ENCODE data around the gene SEPTIN7.

Gene SEPTIN7

DNA sequence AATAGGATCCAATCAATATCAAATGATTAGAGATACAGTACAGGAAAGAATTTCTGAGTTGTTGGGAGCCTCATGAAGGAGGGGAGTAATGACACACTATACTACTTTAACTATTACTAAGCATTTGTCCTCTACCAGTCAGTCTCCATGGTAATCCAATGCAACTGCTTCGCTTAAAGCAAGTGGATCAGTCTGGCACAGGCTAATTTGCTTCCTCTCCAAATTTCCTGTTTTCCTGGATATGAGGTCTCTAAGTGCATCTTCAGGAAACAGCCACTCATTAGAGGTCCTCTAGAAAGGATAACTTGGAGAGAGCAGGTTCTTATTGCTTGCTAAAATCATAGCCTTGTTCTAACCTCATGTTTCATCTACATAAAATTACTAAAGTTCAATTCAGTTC lies 8.4 kb upstream of the SEPTIN7 start:
- no peak for DNase-seq (ENCODE audit: low spot score)

DNA sequence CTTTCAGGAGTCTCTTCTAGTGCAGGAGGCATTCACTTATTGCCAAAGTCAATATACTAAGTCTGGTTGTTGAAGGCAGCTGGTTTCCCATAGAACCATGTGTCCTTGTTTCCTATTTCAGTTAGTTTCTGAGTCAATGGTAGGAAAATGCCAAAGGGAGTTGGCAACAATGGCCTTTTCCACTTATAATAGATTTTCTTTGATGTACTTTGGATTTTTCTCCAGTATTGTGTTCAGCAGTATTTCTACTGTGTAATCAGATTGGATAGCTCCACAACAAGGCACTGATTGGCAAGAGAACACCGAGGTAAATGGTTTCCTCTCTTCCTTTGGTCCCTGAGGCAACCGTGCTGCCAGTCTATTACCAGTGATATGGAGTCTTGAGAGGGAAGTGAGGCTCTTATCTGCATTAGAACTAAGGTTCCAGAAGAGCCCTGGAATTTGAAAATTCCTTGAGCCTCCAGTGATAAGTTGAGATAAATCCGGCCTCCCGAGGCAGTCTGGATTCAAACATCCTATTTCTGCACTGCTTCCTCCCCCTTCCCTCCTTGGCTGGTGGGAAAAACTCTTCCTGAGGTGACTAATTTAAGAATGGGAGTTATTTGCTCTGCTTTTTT lies 7.9 kb upstream of the SEPTIN7 start:
- no peak for DNase-seq (ENCODE audit: low spot score)

DNA sequence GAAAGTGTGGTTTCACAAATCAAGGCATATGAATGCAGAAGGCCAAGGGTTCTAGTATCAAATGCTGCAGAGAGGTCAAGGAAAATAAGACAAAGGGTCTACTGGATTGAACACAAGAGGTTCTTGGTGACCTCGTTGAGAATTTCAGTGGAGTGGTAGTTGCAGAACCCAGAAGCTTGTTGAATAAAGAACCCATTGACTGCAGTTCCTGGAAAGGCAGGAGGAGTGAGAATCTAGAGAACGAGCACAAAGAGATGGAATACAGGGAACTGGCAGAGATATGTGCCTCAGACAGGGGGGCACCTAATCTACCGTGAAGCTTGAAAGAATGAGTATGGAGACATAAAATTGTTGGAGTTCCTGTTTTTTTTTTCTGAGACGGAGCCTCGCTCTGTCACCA lies 3.5 kb upstream of the SEPTIN7 start:
- no peak for DNase-seq (ENCODE audit: low spot score)

DNA sequence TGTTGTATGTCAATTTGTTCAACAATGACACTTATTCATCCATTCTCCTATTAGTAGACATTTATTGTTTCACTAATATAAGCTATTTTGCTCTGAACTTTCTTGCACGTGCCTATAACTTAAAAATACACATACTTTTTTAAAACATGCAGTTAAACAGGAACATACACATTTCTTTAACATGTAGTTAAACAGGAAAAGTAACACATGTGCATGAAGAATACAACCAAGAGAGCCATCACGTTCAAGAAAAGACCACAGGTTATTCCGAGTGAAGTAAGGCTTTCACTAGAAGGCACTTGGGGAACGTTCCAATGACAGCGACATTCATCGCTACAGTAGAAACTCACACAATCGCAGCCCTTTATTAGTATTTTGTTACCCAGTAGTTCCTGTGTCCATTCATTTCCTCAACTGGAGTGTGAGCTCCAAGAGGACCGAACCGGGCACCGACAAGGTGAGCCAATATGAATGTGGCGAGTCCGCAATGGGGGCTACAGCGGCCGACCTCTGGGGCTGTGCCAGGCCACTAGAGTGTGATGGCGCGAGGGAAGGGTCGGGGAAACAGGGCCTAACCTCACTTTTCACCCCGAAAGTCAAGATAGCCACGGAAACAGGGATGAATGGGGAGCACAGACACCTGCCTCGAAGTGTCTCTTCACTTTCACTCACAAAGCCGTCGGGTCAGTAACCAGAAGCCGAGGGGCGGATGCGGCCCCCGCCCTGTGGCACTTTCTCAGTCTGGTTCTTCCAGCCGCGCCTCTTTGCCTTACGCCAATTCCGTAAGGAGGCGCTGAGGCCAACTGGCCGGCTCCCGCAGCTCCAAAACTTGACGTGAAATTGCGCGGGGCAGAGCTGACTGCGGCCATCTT lies 775 bp upstream of the SEPTIN7 start:
- DNase-seq (ENCODE audit: low spot score) = peak; percentile 66

DNA sequence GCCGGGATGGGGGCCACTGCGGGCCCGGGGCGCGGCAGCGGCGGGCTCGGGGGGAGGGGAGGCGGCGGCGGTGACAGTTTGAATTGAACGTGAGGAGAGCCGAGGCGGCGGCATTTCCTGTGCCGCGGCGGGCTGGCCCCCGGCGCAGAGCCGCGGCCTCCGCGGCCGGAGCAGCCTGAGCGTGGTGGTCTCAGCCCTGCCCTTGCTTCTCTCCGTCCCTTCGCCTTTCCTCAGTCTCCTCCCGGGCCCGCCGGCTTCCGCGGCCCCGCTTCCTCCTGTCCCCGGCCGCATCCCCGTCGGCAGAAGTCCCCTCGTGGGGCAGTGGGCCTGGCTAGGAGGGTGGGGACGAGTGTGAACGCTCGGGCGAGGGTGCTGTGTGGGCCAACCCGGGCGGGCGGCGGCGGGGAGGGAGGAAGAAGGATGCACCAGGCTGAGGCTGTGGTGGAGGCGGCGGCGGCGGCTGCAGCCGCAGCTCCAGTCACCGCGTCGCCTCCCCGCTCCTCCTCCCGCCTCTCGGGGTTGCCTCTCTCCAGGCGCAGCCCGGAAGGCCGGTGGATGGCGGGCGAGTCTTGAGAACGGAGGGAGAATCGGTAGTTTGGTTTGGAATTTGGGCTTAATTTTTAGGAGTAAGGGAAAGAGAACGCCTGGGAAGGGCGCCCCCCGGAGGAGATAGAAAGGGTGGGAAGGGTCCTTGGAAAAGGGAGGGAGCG lies 690 bp downstream of the SEPTIN7 start:
- peak; percentile 41 for DNase-seq (ENCODE audit: low spot score)

DNA sequence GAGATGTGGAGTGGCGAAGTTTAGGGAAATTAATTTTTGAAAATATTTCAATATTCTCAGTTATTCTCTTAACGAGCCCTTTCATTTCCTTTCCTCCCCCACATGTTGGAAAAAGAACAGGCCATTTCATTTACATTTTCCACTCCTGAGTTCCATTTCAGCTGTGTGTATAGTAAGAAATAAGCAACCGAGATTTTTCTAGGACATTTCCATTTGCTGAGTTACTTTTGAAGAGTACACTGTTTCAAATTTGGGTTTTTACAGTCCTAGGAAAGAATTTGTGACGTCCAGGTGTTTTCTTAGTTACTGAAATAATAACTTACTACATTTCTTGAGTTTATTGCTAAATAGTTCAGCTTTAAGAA lies 1.2 kb downstream of the SEPTIN7 start:
- no peak for DNase-seq (ENCODE audit: low spot score)

DNA sequence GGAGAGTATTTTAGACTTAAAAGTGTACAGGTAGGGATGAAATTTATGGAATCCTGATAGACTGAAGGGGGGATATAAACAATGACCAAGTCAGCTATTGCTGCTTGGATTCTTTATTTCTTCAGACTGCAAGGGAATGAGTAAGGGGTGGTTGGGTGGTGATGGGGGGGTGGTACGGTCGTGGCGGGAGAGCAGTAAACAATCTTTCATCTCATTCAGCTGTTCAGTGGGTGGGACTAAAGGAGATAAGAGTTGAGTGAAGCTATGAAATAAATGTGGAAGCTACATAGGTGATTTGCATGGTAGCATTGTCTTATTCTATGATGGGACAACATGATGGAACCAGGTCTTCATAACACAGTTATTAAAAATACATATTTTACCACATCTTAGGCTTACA lies 1.8 kb downstream of the SEPTIN7 start:
- no peak for DNase-seq (ENCODE audit: low spot score)

DNA sequence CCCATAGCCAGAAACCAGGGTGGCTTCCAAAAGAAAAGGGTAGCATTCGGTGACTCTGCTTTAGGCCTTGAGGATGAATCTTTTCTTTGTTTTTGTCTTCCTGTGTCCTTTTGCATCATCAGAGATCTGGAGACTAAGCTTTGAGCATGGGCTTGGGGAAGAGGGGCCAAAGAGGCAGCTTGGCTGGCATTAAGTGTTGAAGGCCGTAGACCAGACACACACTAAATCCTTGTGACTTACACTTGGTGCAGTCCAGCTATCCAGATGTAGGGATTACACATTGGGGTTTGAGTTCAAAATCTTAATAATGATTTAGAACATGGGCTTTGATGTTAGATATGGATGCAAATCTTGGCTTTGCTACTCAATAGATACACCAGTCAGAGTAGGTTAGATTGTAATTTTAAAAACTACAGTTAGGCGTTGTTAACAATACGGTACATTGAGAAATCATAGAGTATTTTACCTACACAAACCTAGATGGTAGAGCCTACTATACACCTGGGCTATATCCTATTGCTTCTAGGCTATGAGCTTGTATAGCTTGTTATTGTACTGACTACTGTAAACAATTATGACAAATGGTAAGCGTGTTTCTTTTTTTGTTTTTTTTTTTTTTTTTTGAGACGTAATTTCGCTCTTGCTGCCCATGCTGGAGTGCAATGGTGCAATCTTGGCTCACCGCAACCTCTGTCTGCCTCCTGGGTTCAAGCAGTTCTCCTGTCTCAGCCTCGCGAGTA lies 3.5 kb downstream of the SEPTIN7 start:
- DNase-seq (ENCODE audit: low spot score) = no peak

DNA sequence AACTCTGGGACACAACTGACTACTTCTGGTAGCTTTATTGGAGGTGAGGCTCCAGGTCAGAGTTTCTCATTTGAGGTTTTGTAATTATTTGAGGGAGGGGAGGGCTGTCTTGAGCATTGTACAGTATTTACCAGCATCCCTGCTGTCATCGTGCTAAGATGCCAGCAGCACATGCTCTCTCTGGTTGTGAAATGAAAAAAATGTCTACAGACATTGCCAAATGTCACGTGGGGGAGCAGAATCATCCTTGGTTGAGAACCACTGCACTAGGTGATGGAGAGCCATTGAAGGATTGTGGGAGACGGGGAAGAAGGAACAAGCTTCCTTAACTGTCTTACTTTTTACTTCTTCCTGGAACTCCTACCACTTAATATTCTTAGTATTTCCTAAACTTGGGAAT lies 5.0 kb downstream of the SEPTIN7 start:
- no peak for DNase-seq (ENCODE audit: low spot score)

DNA sequence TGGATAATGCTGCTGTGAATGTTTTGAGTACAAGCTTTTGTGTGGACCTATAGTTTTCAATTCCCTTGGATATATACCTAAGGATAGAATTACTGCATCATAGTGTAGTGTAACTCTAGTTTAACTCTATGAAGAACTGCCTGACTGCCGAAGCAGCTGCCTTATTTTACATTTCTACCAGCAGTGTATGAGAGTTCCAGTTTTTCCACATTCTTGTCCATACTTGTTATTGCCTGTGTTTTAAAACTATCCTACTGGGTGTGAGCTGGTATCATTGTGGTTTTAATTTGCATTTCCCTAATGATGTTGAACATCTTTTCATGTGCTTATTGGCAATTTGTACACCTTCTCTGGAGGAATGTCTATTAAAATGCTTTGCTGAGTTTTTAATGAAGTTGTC lies 15.7 kb downstream of the SEPTIN7 start:
- no peak for DNase-seq (ENCODE audit: low spot score)

DNA sequence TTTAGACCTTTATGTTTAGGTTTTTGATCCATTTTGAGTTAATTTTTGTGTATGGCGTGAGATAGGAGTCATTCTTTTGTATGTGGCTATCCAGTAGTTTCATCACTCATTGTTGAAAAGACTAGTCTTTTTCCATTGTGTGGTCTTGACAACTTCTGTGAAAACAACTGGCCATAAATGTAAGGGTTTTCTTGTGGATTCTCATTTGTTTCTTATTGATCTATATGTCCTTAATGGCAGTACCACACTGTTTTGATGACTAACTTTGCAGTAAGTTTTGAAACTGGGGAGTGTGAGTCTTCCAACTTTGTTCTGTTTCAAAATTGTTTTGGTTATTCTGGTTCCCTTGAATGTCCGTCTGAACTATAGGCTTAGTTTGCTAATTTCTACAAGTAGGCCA lies 16.3 kb downstream of the SEPTIN7 start:
- DNase-seq (ENCODE audit: low spot score) = no peak

DNA sequence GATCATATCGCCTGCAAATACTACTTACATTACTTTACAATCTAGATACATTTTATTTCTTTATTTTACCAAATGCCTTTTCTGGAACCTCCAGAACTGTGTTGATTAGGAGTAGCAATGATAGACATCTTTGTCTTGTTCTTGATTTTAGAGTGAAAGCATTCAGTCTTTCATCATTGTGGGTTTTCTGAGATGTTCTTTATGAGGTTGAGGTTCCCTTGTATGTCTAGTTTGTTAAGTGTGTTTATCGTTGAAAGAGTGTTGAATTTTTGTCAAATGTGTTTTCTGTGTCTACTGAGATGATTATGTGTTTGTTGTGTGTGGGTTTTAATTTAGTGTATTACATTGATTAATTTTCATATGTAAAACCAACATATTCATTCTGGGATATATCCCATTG lies 17.1 kb downstream of the SEPTIN7 start:
- DNase-seq (ENCODE audit: low spot score) = no peak

DNA sequence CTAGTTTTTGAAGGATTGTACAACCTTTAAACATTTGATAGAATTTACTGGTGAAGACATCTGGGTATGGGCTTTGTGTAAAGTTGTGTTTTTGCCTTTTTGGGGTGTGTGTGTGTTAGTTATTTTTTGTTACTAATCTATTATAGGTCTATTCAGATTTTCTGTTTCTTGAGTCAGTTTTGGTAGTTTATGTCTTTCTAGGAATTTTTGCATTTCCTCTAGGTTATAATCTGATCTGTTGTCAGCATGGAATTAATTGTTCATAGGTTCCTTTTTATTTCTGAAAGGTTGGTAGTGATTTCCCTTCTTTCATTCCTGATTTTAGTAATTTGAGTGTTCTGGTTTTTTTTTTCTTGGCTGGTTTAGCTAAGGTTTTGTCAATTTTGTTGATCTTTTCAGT lies 17.7 kb downstream of the SEPTIN7 start:
- DNase-seq (ENCODE audit: low spot score) = no peak

DNA sequence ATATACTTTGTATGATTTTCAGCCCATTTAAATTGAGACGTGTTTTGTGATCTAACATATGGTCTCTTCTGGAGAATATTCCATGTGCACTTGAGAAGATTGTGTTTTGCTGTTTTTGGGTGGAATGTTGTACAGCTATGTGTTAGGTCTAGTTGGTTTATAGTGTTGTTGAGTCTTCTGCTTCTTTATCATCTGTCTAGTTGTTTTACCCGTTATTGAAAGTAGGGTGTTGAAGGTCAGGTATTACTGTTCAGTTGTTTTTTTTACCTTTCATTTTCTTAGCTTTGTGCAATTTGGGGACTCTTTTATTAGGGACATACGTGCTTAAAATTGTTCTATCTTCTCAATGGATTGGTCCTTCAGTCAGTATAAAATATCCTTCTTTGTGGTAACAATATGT lies 18.5 kb downstream of the SEPTIN7 start:
- DNase-seq (ENCODE audit: low spot score) = no peak

DNA sequence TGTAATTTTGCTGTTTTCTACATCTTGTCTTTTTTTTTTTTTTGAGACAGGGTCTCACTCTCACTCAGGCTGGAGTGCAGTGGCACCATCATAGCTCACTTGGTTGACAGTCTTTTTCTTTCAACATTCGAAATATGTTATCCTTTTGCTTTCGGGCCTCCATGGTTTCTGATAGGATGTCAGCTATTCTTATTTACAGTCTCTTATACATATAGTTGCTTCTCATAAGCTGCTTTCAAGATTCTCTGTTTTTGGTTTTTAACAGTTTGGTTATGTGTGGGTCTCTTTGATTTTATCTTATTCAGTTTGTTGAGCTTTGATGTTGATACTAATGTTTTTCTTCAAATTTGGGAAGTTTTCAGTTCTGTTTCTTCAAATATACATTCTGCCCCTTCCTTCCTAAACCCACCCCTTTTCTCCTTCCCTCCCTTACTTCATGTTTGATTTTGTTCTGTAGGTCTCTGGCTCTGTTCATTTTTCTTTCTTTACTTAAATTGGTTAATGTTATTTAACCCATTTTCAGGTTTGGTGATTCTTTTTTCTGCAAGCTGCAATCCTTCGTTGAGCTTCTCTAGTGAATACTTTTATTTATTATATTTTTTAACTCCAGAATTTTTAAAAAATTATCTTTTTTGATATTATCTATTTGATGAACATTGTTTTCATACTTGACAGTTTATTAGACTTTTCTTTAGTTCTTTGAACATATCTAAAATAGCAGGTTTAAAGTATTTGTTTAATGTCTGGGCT lies 19.3 kb downstream of the SEPTIN7 start:
- no peak for DNase-seq (ENCODE audit: low spot score)

DNA sequence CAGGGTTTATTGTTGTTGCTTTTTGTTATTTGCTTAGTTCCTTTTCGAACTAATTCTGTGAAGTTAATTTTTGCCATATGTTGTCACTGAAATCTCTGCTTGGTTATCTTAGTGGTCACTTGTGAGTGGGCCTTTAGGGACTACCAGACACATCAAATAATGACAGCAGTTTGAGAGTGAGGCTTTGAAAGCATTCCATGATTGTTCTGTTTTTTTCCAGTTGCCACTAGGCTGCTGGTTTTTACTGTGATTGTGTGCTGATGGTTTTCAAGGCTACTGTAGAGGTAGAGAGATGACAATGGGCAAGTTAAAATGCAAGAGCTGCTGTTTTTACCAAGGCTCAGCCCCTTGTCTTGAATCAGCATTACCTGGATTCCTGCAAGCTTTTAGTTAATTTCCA lies 20.0 kb downstream of the SEPTIN7 start:
- no peak for DNase-seq (ENCODE audit: low spot score)

DNA sequence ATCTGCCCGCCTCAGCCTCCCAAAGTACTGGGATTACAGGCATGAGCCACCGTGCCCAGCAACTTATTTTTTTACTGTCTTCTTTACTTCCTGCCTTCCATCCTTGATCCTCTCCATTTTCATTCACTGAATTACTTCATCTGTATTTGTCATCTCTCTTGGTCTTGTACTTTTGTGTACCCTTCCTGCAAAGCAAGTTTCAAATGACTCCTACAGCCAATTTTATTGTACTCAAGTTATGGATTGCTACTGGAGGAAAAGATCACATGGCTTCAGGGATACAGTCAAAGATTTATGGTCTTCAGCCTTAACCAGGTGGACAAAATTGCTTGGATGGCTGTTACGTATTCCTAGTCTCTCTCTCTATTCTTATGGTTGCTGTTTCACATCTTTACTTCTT lies 22.6 kb downstream of the SEPTIN7 start:
- DNase-seq (ENCODE audit: low spot score) = no peak

DNA sequence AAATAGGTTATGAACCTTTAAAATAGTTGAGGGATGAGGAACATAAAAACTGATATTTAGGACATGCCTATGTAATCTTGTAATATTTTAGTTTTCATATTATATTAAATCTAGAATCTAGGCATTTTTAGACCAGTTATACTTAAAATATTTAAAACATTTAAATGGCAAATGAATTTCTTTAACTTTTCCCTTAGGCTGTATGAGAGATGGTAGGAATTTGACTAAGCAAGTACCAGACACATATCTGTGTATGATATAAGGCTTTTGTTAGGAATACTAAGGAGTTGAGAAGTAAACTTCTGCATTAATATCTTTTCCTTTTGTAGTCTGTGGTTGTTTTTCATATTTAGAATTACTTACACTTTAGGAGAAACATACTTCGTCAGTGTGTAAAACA lies 25.1 kb downstream of the SEPTIN7 start:
- no peak for DNase-seq (ENCODE audit: low spot score)

DNA sequence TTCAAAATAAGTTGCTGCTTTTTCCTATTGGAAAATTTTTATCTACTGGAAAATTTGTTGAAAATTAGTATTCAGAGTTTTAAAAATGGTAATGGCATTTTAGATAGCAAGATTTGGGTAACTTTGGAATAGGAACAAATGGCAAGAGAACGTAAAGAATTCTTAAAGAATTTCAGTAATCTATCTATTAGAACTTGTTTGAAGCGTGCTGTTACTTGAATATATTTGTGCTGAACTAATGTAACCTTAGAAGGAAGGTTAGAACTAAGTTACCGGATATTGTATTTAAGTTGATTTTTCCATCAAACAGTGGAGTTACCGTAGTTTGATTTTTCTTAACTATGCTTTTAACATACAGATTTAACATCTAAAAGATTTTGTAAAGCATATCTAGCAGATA lies 25.9 kb downstream of the SEPTIN7 start:
- DNase-seq (ENCODE audit: low spot score) = no peak

DNA sequence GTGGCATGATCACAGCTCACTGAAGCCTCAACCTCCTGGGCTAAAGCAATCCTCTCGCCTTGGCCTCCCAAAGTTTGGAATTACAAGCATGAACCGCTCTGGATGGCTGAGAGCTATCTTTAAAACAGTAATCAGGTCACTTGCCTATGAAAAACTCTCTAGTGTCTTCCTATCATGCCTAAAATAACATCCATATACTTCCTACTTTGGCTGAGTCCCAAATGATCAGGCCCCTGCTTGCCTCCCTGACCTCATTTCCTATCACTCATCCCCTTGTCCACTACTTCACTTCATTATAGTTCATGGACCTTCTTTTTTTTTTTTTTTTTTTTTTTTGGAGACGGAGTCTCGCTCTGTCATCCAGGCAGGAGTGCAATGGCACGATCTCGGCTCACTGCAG lies 28.0 kb downstream of the SEPTIN7 start:
- no peak for DNase-seq (ENCODE audit: low spot score)

DNA sequence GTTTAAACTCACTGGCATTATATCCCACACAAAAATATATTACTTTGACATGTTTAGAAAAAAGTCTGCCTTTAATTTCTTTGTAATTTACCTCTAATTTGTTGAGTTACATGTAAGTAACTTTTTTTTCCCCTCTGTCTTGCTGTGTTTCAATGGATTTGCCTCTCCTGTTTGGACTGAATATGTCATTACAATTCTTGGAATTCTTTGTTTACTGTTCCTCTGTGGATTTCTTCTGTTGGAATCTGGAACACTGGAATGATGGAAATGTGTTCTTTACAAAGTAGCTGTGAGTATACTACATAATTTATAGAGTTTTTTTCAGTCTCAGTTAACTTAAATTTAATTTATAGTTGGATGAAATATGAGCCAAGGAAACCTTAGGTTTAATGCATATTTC lies 30.4 kb downstream of the SEPTIN7 start:
- no peak for DNase-seq (ENCODE audit: low spot score)
